Adrenal gland (tissue), 5 donors: ENCODE results near the gene GLCE.

Experiments used
- POLR2A ChIP-seq, 2 donors: fragments of 450-650 bp; IDR thresholded peaks; one replicate each; pipeline ENCODE4 v1.6.1; 2017; ENCODE audit warnings: antibody characterized with exemption in 2 of 2, mild to moderate bottlenecking in 2 of 2, moderate library complexity in 1 of 2
- TF ChIP-seq, protein P1 (sequence below), 6 experiments: fragments of 450-650 bp in 4 of 6; fragments of 200-600 bp in 2 of 6; sonication (generic) in 1 of 6; IDR thresholded peaks; 1 replicate in 5 of 6; 2 replicates in 1 of 6; pipeline versions ENCODE4 v1.5.1 to v1.8.0; 2016 to 2021; ENCODE audit warnings: antibody characterized with exemption in 6 of 6, mild to moderate bottlenecking in 2 of 6, moderate library complexity in 1 of 6
- donor health status: DM: no; HTN: no; CAD: no.

DNA sequence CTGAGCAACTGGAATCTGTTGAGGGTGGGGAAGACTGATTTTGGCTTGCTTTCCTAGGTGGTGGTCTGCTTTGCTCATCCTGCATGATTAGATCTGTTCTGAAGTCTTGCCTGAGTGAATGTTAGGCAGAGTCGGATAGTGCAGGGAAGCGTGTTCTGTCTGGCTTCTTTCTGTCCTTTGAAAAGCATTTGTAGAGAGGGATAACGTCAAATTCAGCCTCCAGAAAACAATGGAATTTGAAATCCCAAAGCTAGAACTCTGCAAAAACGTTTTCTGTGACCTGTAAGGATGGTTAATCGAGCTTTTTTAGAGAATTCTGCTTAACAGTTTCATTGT is 1.4 kb downstream of the GLCE start:
- peak in 1 of 2 donors; percentile 8 for TF ChIP-seq POLR2A (IDR thresholded peaks at IDR 0.05)
- TF ChIP-seq, protein P1, sequence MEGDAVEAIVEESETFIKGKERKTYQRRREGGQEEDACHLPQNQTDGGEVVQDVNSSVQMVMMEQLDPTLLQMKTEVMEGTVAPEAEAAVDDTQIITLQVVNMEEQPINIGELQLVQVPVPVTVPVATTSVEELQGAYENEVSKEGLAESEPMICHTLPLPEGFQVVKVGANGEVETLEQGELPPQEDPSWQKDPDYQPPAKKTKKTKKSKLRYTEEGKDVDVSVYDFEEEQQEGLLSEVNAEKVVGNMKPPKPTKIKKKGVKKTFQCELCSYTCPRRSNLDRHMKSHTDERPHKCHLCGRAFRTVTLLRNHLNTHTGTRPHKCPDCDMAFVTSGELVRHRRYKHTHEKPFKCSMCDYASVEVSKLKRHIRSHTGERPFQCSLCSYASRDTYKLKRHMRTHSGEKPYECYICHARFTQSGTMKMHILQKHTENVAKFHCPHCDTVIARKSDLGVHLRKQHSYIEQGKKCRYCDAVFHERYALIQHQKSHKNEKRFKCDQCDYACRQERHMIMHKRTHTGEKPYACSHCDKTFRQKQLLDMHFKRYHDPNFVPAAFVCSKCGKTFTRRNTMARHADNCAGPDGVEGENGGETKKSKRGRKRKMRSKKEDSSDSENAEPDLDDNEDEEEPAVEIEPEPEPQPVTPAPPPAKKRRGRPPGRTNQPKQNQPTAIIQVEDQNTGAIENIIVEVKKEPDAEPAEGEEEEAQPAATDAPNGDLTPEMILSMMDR (IDR thresholded peaks at IDR 0.05): no peak
